HEK293 (cell line): ENCODE data around the gene LTBP1.

ENCODE experiments used
- CTCF ChIA-PET: fragments of 350-600 bp; formaldehyde crosslinking; extraction: SDS; loops from one replicate; lab custom pipeline; 2021; ENCODE audit warnings: antibody characterized with exemption; lab: Yijun Ruan, JAX
- POLR2A ChIA-PET: fragments of 300-600 bp; formaldehyde crosslinking; extraction: SDS; loops from one replicate; lab custom pipeline; 2020; ENCODE audit warnings: antibody characterized with exemption, inconsistent platforms; lab: Yijun Ruan, JAX
- H3K27ac ChIP-seq: fragments of 200-500 bp; sonication (Bioruptor generic); 2 replicates; pipeline ENCODE4 v1.5.1; 2014; ENCODE audit warnings: low read depth, low read length, control low read depth, inconsistent platforms; ENCODE audit errors: extremely low read depth
- H3K36me3 ChIP-seq, 2 experiments: fragments of 200-500 bp in 1 of 2; sonication (Bioruptor generic) in 1 of 2; 1 replicate in 1 of 2; 2 replicates in 1 of 2; pipeline ENCODE4 v1.5.1; 2014 to 2017; ENCODE audit warnings: inconsistent platforms in 2 of 2, low read length in 2 of 2; ENCODE audit not compliant: control insufficient read depth in 2 of 2, insufficient read depth in 1 of 2
- H3K4me1 ChIP-seq: fragments of 200-500 bp; sonication (Bioruptor generic); 2 replicates; pipeline ENCODE4 v1.5.1; 2014; ENCODE audit warnings: mild to moderate bottlenecking, low read length, inconsistent platforms; ENCODE audit not compliant: control insufficient read depth, insufficient read depth
- H3K4me3 ChIP-seq: 2 replicates; pipeline ENCODE4 v1.5.1; 2011; ENCODE audit warnings: low read depth, mild to moderate bottlenecking, control low read depth, low read length, moderate library complexity
- H3K9me3 ChIP-seq: fragments of 200-500 bp; sonication (Bioruptor generic); 2 replicates; pipeline ENCODE4 v1.5.1; 2014; ENCODE audit warnings: low read depth, low read length, inconsistent platforms; ENCODE audit not compliant: control insufficient read depth, insufficient read depth
- GLIS1 ChIP-seq: fragments of 450-650 bp; formaldehyde crosslinking; IDR thresholded peaks from 2 replicates; pipeline ENCODE4 v1.5.1; 2016; ENCODE audit warnings: missing biosample characterization, missing genetic modification characterization
- HOXC10 ChIP-seq: sonication (generic); formaldehyde crosslinking; IDR thresholded peaks from 2 replicates; pipeline ENCODE4 v1.8.1; 2023; ENCODE audit warnings: mild to moderate bottlenecking, missing genetic modification reagents
- MZF1 ChIP-seq: fragments of 450-650 bp; formaldehyde crosslinking; IDR thresholded peaks from 2 replicates; pipeline ENCODE4 v1.5.1; 2017; ENCODE audit warnings: missing biosample characterization, missing genetic modification characterization, borderline replicate concordance
- SALL2 ChIP-seq: fragments of 450-650 bp; formaldehyde crosslinking; IDR thresholded peaks from 2 replicates; pipeline ENCODE4 v1.5.0; 2017; ENCODE audit warnings: missing biosample characterization, mild to moderate bottlenecking, missing genetic modification characterization, borderline replicate concordance
- YY1 ChIP-seq: fragments of 450-650 bp; formaldehyde crosslinking; IDR thresholded peaks from 2 replicates; pipeline ENCODE4 v1.5.1; 2018; ENCODE audit warnings: missing biosample characterization, missing genetic modification characterization
- YY2 ChIP-seq: fragments of 450-650 bp; formaldehyde crosslinking; IDR thresholded peaks from 2 replicates; pipeline ENCODE4 v1.5.1; 2016; ENCODE audit warnings: missing biosample characterization, missing genetic modification characterization
- ZBTB20 ChIP-seq: fragments of 450-650 bp; formaldehyde crosslinking; IDR thresholded peaks from 2 replicates; pipeline ENCODE4 v1.5.1; 2016; ENCODE audit warnings: missing biosample characterization, missing genetic modification characterization
- ZNF2 ChIP-seq: fragments of 450-650 bp; formaldehyde crosslinking; IDR thresholded peaks from 2 replicates; pipeline ENCODE4 v1.5.1; 2016; ENCODE audit warnings: missing biosample characterization, missing genetic modification characterization
- ZNF274 ChIP-seq, 2 experiments: fragments of 200-500 bp in 1 of 2; fragments of 450-650 bp in 1 of 2; sonication (Bioruptor generic) in 1 of 2; formaldehyde crosslinking in 1 of 2; IDR thresholded peaks; 2 replicates each; pipeline versions ENCODE4 v1.5.1 to v1.6.1; 2014 to 2016; ENCODE audit warnings: borderline replicate concordance in 1 of 2, inconsistent platforms in 1 of 2, low read length in 1 of 2, missing biosample characterization in 1 of 2, missing genetic modification characterization in 1 of 2
- ZNF596 ChIP-seq: fragments of 450-650 bp; IDR thresholded peaks from 2 replicates; pipeline ENCODE4 v1.5.0; 2018; ENCODE audit warnings: missing biosample characterization, mild to moderate bottlenecking, missing genetic modification characterization, moderate library complexity
- ZNF600 ChIP-seq: fragments of 450-650 bp; formaldehyde crosslinking; IDR thresholded peaks from 2 replicates; pipeline ENCODE4 v1.5.1; 2016; ENCODE audit warnings: missing biosample characterization, missing genetic modification characterization
- ZNF670 ChIP-seq: fragments of 450-650 bp; formaldehyde crosslinking; IDR thresholded peaks from 2 replicates; pipeline ENCODE4 v1.5.1; 2016; ENCODE audit warnings: missing biosample characterization, missing genetic modification characterization, low read depth
- ZNF701 ChIP-seq: fragments of 450-650 bp; formaldehyde crosslinking; IDR thresholded peaks from 2 replicates; pipeline ENCODE4 v1.5.1; 2016; ENCODE audit warnings: missing biosample characterization, missing genetic modification characterization
- ZXDB ChIP-seq: fragments of 450-650 bp; formaldehyde crosslinking; IDR thresholded peaks from 2 replicates; pipeline ENCODE4 v1.5.1; 2016; ENCODE audit warnings: missing biosample characterization, missing genetic modification characterization
- TF ChIP-seq, protein P1 (sequence below): fragments of 450-650 bp; formaldehyde crosslinking; IDR thresholded peaks from 2 replicates; pipeline ENCODE4 v1.5.1; 2017; ENCODE audit warnings: missing biosample characterization, missing genetic modification characterization
- TF ChIP-seq, protein P2 (sequence below): fragments of 450-650 bp; formaldehyde crosslinking; IDR thresholded peaks from 2 replicates; pipeline ENCODE4 v1.5.1; 2016; ENCODE audit warnings: missing biosample characterization, missing genetic modification characterization
- TF ChIP-seq, protein P3 (sequence below): fragments of 450-650 bp; formaldehyde crosslinking; IDR thresholded peaks from 2 replicates; pipeline ENCODE4 v1.5.1; 2016; ENCODE audit warnings: missing biosample characterization, missing genetic modification characterization
- TF ChIP-seq, protein P4 (sequence below): fragments of 450-650 bp; formaldehyde crosslinking; IDR thresholded peaks from 2 replicates; pipeline ENCODE4 v1.5.1; 2016; ENCODE audit warnings: missing biosample characterization, missing genetic modification characterization
- TF ChIP-seq, protein P5 (sequence below): fragments of 450-650 bp; formaldehyde crosslinking; IDR thresholded peaks from 2 replicates; pipeline ENCODE4 v1.5.1; 2016; ENCODE audit warnings: missing biosample characterization, missing genetic modification characterization, borderline replicate concordance

The LTBP1 gene

DNA sequence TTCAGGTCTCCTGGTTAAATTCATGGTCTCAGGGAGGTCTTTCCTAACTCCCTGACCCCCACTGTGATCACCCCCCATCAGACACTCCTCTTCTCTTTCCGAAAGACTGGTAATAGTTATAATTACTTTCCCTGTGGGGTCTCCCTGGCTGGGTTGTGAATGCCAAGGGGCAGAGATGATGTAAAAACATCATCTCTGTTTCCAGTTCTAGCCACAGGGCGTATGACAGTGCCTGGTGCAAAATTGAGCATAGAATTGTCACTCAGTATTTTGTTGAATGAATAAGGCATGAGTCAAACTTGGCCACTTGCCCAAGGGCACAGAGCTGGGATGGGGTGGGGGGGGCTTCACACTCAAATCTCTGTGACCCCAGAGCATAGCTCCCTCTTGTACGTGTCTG lies 65.2 kb downstream of the LTBP1 start (continued):
- TF ChIP-seq, protein P1, sequence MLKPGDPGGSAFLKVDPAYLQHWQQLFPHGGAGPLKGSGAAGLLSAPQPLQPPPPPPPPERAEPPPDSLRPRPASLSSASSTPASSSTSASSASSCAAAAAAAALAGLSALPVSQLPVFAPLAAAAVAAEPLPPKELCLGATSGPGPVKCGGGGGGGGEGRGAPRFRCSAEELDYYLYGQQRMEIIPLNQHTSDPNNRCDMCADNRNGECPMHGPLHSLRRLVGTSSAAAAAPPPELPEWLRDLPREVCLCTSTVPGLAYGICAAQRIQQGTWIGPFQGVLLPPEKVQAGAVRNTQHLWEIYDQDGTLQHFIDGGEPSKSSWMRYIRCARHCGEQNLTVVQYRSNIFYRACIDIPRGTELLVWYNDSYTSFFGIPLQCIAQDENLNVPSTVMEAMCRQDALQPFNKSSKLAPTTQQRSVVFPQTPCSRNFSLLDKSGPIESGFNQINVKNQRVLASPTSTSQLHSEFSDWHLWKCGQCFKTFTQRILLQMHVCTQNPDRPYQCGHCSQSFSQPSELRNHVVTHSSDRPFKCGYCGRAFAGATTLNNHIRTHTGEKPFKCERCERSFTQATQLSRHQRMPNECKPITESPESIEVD (tag by site-specific recombination), result no peak
- TF ChIP-seq, protein P2, sequence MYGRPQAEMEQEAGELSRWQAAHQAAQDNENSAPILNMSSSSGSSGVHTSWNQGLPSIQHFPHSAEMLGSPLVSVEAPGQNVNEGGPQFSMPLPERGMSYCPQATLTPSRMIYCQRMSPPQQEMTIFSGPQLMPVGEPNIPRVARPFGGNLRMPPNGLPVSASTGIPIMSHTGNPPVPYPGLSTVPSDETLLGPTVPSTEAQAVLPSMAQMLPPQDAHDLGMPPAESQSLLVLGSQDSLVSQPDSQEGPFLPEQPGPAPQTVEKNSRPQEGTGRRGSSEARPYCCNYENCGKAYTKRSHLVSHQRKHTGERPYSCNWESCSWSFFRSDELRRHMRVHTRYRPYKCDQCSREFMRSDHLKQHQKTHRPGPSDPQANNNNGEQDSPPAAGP, result no peak
- TF ChIP-seq ZNF670, result no peak
- TF ChIP-seq ZNF701 (tag by site-specific recombination), result no peak
- TF ChIP-seq YY1 (tag by site-specific recombination), result no peak
- TF ChIP-seq ZXDB (tag by site-specific recombination), result 0 out of 2 replicates have a peak, but pooled peaks have one; percentile 32

DNA sequence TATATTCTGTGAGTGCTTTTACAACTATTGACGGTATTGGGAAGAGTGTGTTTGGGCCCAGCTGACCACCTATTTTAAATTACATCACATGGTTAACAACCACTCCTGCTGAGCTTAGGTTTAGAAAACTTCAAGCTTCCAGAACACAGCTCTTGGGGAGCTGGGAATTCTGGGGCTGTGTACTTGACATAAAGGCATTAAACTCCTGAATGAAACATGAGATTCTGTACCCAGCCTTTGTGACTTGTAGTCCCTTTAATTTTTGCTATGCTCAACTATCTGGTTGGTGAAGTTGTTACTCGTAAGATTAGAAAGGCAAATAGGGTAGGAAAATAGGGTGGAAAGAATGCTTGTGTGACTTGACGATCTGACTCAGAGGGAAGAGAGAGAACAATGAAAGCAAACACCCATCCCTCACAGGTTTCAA lies 66.9 kb downstream of the LTBP1 start:
- H3K4me3 ChIP-seq, result no peak overlapping the region
- TF ChIP-seq ZNF2 (tag by site-specific recombination), result no peak
- peak; percentile 25; the same call in 1 of the 2 replicates for TF ChIP-seq MZF1 (tag by site-specific recombination)
- peak; percentile 68 for TF ChIP-seq ZNF600
- TF ChIP-seq, protein P3, sequence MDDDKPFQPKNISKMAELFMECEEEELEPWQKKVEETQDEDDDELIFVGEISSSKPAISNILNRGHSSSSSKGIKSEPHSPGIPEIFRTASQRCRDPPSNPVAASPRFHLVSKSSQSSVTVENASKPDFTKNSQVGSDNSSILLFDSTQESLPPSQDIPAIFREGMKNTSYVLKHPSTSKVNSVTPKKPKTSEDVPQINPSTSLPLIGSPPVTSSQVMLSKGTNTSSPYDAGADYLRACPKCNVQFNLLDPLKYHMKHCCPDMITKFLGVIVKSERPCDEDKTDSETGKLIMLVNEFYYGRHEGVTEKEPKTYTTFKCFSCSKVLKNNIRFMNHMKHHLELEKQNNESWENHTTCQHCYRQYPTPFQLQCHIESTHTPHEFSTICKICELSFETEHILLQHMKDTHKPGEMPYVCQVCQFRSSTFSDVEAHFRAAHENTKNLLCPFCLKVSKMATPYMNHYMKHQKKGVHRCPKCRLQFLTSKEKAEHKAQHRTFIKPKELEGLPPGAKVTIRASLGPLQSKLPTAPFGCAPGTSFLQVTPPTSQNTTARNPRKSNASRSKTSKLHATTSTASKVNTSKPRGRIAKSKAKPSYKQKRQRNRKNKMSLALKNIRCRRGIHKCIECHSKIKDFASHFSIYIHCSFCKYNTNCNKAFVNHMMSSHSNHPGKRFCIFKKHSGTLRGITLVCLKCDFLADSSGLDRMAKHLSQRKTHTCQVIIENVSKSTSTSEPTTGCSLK (tag by site-specific recombination), result no peak
- TF ChIP-seq ZNF274 (IDR thresholded peaks at IDR 0.05; ENCODE audit: low read length), result no peak
- no peak for TF ChIP-seq ZNF274 (tag by site-specific recombination; IDR thresholded peaks at IDR 0.05; ENCODE audit: borderline replicate concordance)
- TF ChIP-seq YY2 (tag by site-specific recombination), result no peak
- TF ChIP-seq, protein P4, sequence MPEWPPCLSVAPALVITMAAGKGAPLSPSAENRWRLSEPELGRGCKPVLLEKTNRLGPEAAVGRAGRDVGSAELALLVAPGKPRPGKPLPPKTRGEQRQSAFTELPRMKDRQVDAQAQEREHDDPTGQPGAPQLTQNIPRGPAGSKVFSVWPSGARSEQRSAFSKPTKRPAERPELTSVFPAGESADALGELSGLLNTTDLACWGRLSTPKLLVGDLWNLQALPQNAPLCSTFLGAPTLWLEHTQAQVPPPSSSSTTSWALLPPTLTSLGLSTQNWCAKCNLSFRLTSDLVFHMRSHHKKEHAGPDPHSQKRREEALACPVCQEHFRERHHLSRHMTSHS (tag by site-specific recombination), result no peak
- TF ChIP-seq, protein P1 (tag by site-specific recombination), result peak; percentile 86
- TF ChIP-seq ZBTB20 (tag by site-specific recombination), result peak; percentile 17; the same call in 1 of the 2 replicates
- TF ChIP-seq GLIS1 (tag by site-specific recombination), result peak; percentile 33; the same call in 1 of the 2 replicates
- H3K9me3 ChIP-seq, result no peaks in the 10 kb centered on the region
- POLR2A ChIA-PET, result no interaction called here
- peaks cover 15% of the 10 kb centered on the region for H3K4me1 ChIP-seq
- CTCF ChIA-PET, result interaction anchor here (0.6 kb wide), 1 partner anchor 230 kb away, joined by 3 read pairs; no protein-coding TSS in a partner anchor
- H3K27ac ChIP-seq, result no peak overlapping the region; the same call in 1 of the 2 replicates
- no peaks in the 10 kb centered on the region for H3K36me3 ChIP-seq

DNA sequence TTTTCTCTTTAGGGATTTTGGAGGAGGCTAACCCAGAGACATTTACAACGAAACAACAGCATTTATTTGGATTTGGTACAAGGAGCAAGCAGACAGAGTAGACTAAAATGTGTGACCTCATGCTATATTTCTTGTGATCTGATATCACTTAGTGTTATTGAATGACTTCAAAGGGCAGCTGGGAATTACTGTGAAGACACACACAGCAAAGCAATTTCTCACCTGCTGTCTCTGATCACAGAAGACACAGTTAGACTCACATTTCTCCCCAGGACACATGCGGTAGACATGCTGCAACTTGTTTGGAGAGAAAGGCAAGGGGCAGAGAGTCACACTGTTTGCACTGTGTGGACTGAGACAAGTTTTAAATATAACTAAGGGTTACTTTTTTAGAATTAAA lies 67.5 kb downstream of the LTBP1 start:
- no peaks in the 10 kb centered on the region for H3K9me3 ChIP-seq
- H3K36me3 ChIP-seq, result no peaks in the 10 kb centered on the region
- POLR2A ChIA-PET, result no interaction called here
- CTCF ChIA-PET, result no interaction called here
- peaks cover 15% of the 10 kb centered on the region for H3K4me1 ChIP-seq
- H3K4me3 ChIP-seq, result no peak overlapping the region
- no peak overlapping the region for H3K27ac ChIP-seq
- TF ChIP-seq SALL2 (tag by site-specific recombination) (no peak), ZNF596 (tag by site-specific recombination) (no peak), HOXC10 (CRISPR knock-in tag) (no peak)
- TF ChIP-seq, protein P5, sequence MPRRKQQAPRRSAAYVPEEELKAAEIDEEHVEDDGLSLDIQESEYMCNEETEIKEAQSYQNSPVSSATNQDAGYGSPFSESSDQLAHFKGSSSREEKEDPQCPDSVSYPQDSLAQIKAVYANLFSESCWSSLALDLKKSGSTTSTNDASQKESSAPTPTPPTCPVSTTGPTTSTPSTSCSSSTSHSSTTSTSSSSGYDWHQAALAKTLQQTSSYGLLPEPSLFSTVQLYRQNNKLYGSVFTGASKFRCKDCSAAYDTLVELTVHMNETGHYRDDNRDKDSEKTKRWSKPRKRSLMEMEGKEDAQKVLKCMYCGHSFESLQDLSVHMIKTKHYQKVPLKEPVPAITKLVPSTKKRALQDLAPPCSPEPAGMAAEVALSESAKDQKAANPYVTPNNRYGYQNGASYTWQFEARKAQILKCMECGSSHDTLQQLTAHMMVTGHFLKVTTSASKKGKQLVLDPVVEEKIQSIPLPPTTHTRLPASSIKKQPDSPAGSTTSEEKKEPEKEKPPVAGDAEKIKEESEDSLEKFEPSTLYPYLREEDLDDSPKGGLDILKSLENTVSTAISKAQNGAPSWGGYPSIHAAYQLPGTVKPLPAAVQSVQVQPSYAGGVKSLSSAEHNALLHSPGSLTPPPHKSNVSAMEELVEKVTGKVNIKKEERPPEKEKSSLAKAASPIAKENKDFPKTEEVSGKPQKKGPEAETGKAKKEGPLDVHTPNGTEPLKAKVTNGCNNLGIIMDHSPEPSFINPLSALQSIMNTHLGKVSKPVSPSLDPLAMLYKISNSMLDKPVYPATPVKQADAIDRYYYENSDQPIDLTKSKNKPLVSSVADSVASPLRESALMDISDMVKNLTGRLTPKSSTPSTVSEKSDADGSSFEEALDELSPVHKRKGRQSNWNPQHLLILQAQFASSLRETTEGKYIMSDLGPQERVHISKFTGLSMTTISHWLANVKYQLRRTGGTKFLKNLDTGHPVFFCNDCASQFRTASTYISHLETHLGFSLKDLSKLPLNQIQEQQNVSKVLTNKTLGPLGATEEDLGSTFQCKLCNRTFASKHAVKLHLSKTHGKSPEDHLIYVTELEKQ (tag by site-specific recombination), result no peak
- TF ChIP-seq, protein P3 (tag by site-specific recombination), result no peak
